Mesendoderm (in vitro differentiated cells): ENCODE results near the gene RASAL1.

Experiments used
- DNase-seq: peaks from one replicate; pipeline ENCODE4 v3.0.0; 2013
- H2AK5ac ChIP-seq: 2 replicates; pipeline ENCODE4 v1.6.1; 2013; ENCODE audit warnings: low read length, inconsistent platforms
- H2BK120ac ChIP-seq: 2 replicates; pipeline ENCODE4 v1.6.1; 2013; ENCODE audit warnings: low read depth, mild to moderate bottlenecking, low read length, moderate library complexity, mixed read lengths
- H2BK15ac ChIP-seq: replicated peaks from 2 replicates; pipeline ENCODE4 v1.6.1; 2013; ENCODE audit warnings: low read depth, mild to moderate bottlenecking, moderate library complexity
- H2BK5ac ChIP-seq: 2 replicates; pipeline ENCODE4 v1.6.1; 2013; ENCODE audit warnings: low read length, inconsistent platforms
- H3K18ac ChIP-seq: 2 replicates; pipeline ENCODE4 v1.6.1; 2013; ENCODE audit warnings: mild to moderate bottlenecking, low read length, mixed read lengths
- H3K23ac ChIP-seq: one replicate; pipeline ENCODE4 v1.6.1; 2013; ENCODE audit warnings: low read length
- H3K27ac ChIP-seq: 2 replicates; pipeline ENCODE4 v1.5.1; 2013; ENCODE audit warnings: low read depth, mild to moderate bottlenecking, inconsistent platforms, low read length, moderate library complexity
- H3K27me3 ChIP-seq: 2 replicates; pipeline ENCODE4 v1.6.1; 2013; ENCODE audit warnings: low read length, control low read depth, mild to moderate bottlenecking, inconsistent platforms; ENCODE audit not compliant: insufficient read depth, poor library complexity
- H3K36me3 ChIP-seq: 2 replicates; pipeline ENCODE4 v1.6.1; 2013; ENCODE audit warnings: low read length, inconsistent platforms; ENCODE audit not compliant: control insufficient read depth, insufficient read depth
- H3K4ac ChIP-seq: one replicate; pipeline ENCODE4 v1.6.1; 2013; ENCODE audit warnings: low read depth, mild to moderate bottlenecking, low read length, moderate library complexity
- H3K4me1 ChIP-seq: 2 replicates; pipeline ENCODE4 v1.6.1; 2013; ENCODE audit warnings: low read depth, low read length, inconsistent platforms; ENCODE audit not compliant: control insufficient read depth
- H3K4me2 ChIP-seq: 2 replicates; pipeline ENCODE4 v1.6.1; 2013; ENCODE audit warnings: low read length
- H3K4me3 ChIP-seq: 2 replicates; pipeline ENCODE4 v1.5.1; 2013; ENCODE audit warnings: mild to moderate bottlenecking, low read length
- H3K56ac ChIP-seq: one replicate; pipeline ENCODE4 v1.6.1; 2013; ENCODE audit warnings: low read length
- H3K79me1 ChIP-seq: 2 replicates; pipeline ENCODE4 v1.6.1; 2013; ENCODE audit warnings: low read length, inconsistent platforms
- H3K79me2 ChIP-seq: 2 replicates; pipeline ENCODE4 v1.6.1; 2013; ENCODE audit warnings: mild to moderate bottlenecking, low read length; ENCODE audit not compliant: control insufficient read depth, insufficient read depth
- H3K9ac ChIP-seq: 2 replicates; pipeline ENCODE4 v1.6.1; 2013; ENCODE audit warnings: low read length, inconsistent platforms
- H4K5ac ChIP-seq: one replicate; pipeline ENCODE4 v1.6.1; 2013; ENCODE audit warnings: low read length
- H4K8ac ChIP-seq: one replicate; pipeline ENCODE4 v1.6.1; 2013; ENCODE audit warnings: low read depth, mild to moderate bottlenecking, control low read depth, low read length, moderate library complexity
- WGBS: extraction: QIAGEN DNeasy Blood & Tissue Kit; methylation state at CpG from one replicate; pipeline ENCODE4 v1.1.7; 2013; ENCODE audit warnings: low lambda C conversion rate, missing lambda C conversion rate; ENCODE audit not compliant: insufficient coverage; ENCODE audit errors: extremely low coverage; 5-methylcytosine and 5-hydroxymethylcytosine counted together

The RASAL1 gene

GRCh38 chr12:113111247-113111646, 24.3 kb downstream of the RASAL1 start:
- Histone ChIP-seq H4K5ac (no peak overlapping the region), H3K4me2 (no peak overlapping the region)

DNA sequence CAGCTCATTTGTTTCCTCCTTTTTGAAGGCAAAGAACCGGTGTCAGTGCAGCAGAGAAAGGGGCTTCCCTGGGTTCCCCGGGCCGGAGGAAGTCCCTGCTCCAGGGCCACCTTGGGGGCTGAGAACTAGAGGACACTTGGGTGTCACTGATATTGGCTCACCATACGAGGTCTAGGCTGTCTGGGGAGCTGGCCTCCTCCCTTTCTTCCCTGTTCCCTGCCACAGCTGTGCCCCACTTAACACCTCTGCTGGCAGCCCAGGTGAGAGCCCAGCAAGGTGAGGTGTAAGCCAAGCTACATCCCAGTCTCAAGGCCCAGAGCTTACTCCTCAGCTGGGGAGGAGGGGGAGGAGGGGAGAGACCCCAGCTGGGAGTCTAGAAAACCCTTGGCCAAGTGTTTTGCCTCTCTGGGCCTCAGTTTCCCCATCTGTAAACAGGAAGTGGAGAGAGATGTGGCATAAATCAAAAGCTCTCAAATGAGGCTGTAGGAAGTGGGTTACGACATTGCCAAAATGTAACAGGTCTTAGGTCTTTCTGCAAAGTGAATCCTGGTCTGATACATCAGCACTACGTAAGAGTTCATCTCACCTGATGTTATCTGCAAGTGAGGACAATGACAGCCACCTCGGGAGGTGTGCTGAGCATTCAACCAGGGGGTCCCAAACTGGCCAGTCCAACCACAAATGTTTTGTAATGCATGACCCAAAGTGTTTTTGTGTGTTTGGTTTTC, 25.5 kb downstream of the RASAL1 start:
- H4K5ac ChIP-seq: no peak overlapping the region
- no peak overlapping the region for H3K18ac ChIP-seq
- H3K79me1 ChIP-seq: no peaks in the 10 kb centered on the region
- no peak overlapping the region for H3K4ac ChIP-seq
- H3K9ac ChIP-seq: no peak overlapping the region
- no peak overlapping the region for H2BK5ac ChIP-seq
- no CpG with 5 or more reads among the region's 7 CpGs for WGBS
- H2BK15ac ChIP-seq: no peak overlapping the region
- peaks cover 3% of the 10 kb centered on the region for H3K4me1 ChIP-seq
- H3K27me3 ChIP-seq: no peaks in the 10 kb centered on the region
- no peaks in the 10 kb centered on the region for H3K79me2 ChIP-seq
- no peak overlapping the region for H3K27ac ChIP-seq
- no peak overlapping the region for H2AK5ac ChIP-seq
- no peak overlapping the region for H3K56ac ChIP-seq
- H3K36me3 ChIP-seq: no peaks in the 10 kb centered on the region
- H3K4me3 ChIP-seq: no peak overlapping the region
- H2BK120ac ChIP-seq: no peak overlapping the region
- H3K4me2 ChIP-seq: no peak overlapping the region
- no peak for DNase-seq
- H3K23ac ChIP-seq: no peak overlapping the region
- H4K8ac ChIP-seq: no peak overlapping the region

More at GRCh38 chr12:113111247-113111646, 24.3 kb downstream of the RASAL1 start:
- no peaks in the 10 kb centered on the region for H3K36me3 ChIP-seq
- no peak overlapping the region for H3K27ac ChIP-seq
- no CpG with 5 or more reads among the region's 3 CpGs for WGBS
- H3K18ac ChIP-seq: no peak overlapping the region
- H4K8ac ChIP-seq: no peak overlapping the region
- DNase-seq: no peak
- H3K79me1 ChIP-seq: no peaks in the 10 kb centered on the region
- no peaks in the 10 kb centered on the region for H3K27me3 ChIP-seq
- no peak overlapping the region for H3K23ac ChIP-seq
- H3K4ac ChIP-seq: no peak overlapping the region
- no peak overlapping the region for H2BK15ac ChIP-seq
- no peak overlapping the region for H3K4me3 ChIP-seq
- H2AK5ac ChIP-seq: no peak overlapping the region
- no peak overlapping the region for H3K56ac ChIP-seq
- no peak overlapping the region for H3K9ac ChIP-seq
- no peak overlapping the region for H2BK5ac ChIP-seq
- H2BK120ac ChIP-seq: no peak overlapping the region
- H3K4me1 ChIP-seq: peaks cover 3% of the 10 kb centered on the region
- H3K79me2 ChIP-seq: no peaks in the 10 kb centered on the region

DNA sequence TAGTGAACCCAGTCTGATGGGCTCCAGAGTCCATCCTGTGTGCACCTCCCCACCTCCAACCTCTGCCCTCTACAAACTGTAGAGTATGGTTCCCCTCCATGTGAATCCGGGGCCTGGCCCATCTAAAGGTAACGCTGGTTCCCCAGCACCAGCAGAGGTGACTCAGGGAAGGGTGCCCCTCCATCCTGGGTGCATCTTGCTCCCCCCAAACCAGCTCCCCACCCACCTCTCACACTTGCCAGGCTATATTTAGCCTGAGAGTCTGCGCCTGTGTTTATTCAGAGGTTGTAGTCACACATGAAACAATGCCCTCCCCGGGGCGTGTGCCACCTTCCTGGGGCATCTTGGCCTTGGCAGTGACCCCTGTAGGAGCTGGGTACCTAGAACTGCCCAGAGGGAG, 26.2 kb downstream of the RASAL1 start:
- WGBS: no CpG with 5 or more reads among the region's 5 CpGs
- no peaks in the 10 kb centered on the region for H3K36me3 ChIP-seq
- no peaks in the 10 kb centered on the region for H3K79me2 ChIP-seq
- no peak overlapping the region for H2AK5ac ChIP-seq
- H3K27ac ChIP-seq: no peak overlapping the region
- no peak overlapping the region for H3K4me2 ChIP-seq
- H2BK5ac ChIP-seq: no peak overlapping the region
- peaks cover 3% of the 10 kb centered on the region for H3K4me1 ChIP-seq
- no peaks in the 10 kb centered on the region for H3K27me3 ChIP-seq
- H4K8ac ChIP-seq: no peak overlapping the region
- no peaks in the 10 kb centered on the region for H3K79me1 ChIP-seq
- H4K5ac ChIP-seq: no peak overlapping the region
- H2BK120ac ChIP-seq: no peak overlapping the region
- H3K18ac ChIP-seq: no peak overlapping the region
- no peak for DNase-seq
- H3K9ac ChIP-seq: no peak overlapping the region
- no peak overlapping the region for H3K23ac ChIP-seq
- no peak overlapping the region for H3K4me3 ChIP-seq
- no peak overlapping the region for H2BK15ac ChIP-seq
- H3K56ac ChIP-seq: no peak overlapping the region
- no peak overlapping the region for H3K4ac ChIP-seq

- Histone ChIP-seq H3K56ac (no peak overlapping the region), H3K79me2 (no peaks in the 10 kb centered on the region), H3K4me3 (no peak overlapping the region), H3K27ac (no peak overlapping the region), H2BK5ac (no peak overlapping the region), H3K79me1 (no peaks in the 10 kb centered on the region), H4K5ac (no peak overlapping the region), H4K8ac (no peak overlapping the region), H3K23ac (no peak overlapping the region), H2AK5ac (no peak overlapping the region), H3K18ac (no peak overlapping the region), H3K9ac (no peak overlapping the region), H3K4me1 (peaks cover 3% of the 10 kb centered on the region), H3K4ac (no peak overlapping the region), H3K36me3 (no peaks in the 10 kb centered on the region), H3K4me2 (no peak overlapping the region), H2BK120ac (no peak overlapping the region), H3K27me3 (no peaks in the 10 kb centered on the region), H2BK15ac (no peak overlapping the region)
- WGBS: no CpG with 5 or more reads among the region's 4 CpGs
- DNase-seq: no peak
Measured at GRCh38 chr12:113108308-113108707, 27.3 kb downstream of the RASAL1 start.

DNA sequence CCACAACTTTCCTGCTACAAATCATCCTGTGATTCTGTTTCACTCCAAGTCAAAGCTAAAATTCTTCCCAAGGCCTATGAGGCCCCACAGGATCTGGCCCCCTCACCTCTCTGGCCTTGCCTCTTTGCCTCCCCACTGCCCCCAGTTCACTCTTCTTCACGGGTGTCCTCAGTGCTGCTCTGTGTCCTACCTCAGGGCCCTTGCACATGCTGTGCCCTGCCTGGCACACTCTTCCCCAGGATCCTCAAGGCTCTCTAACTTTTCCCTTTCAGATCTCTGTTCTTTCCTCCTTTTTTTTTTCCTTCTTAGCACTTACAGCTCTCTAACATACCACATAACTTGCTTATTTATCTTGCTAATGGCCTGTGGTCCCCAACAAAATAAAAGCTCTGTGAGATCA, 29.2 kb downstream of the RASAL1 start:
- no peak overlapping the region for H3K18ac ChIP-seq
- no peak overlapping the region for H4K8ac ChIP-seq
- H2BK5ac ChIP-seq: no peak overlapping the region
- no peak overlapping the region for H2BK15ac ChIP-seq
- no peak overlapping the region for H3K4me2 ChIP-seq
- no peak overlapping the region for H2BK120ac ChIP-seq
- no peaks in the 10 kb centered on the region for H3K79me2 ChIP-seq
- H2AK5ac ChIP-seq: no peak overlapping the region
- DNase-seq: no peak
- no peak overlapping the region for H3K4ac ChIP-seq
- peaks cover 3% of the 10 kb centered on the region for H3K4me1 ChIP-seq
- no peak overlapping the region for H3K4me3 ChIP-seq
- H3K23ac ChIP-seq: no peak overlapping the region
- no peaks in the 10 kb centered on the region for H3K27me3 ChIP-seq
- H3K56ac ChIP-seq: no peak overlapping the region
- WGBS: no CpG with 5 or more reads among the region's 1 CpG
- no peak overlapping the region for H4K5ac ChIP-seq
- no peak overlapping the region for H3K9ac ChIP-seq
- H3K27ac ChIP-seq: no peak overlapping the region
- no peaks in the 10 kb centered on the region for H3K79me1 ChIP-seq
- H3K36me3 ChIP-seq: no peaks in the 10 kb centered on the region
